Upper lobe of left lung (tissue), 4 donors: ENCODE measurements around the gene CCR4.

Source experiments
- POLR2A ChIP-seq, 4 donors: fragments of 450-650 bp; IDR thresholded peaks; one replicate each; pipeline ENCODE4 v1.5.1; 2016 to 2017; ENCODE audit warnings: antibody characterized with exemption in 4 of 4, mild to moderate bottlenecking in 2 of 4
- POLR2AphosphoS5 ChIP-seq, 2 donors: sonication (generic); formaldehyde crosslinking; IDR thresholded peaks; one replicate each; pipeline ENCODE4 v1.5.1; 2017; ENCODE audit warnings: antibody characterized with exemption in 2 of 2
- TF ChIP-seq, protein P1 (sequence below), 6 experiments: fragments of 450-650 bp in 4 of 6; fragments of 200-600 bp in 2 of 6; sonication (generic) in 2 of 6; IDR thresholded peaks; one replicate each; pipeline ENCODE4 v1.5.1; 2016 to 2019; ENCODE audit warnings: antibody characterized with exemption in 6 of 6

GRCh38 chr3:32922078-32922477 lies 29.4 kb upstream of the CCR4 start:
- TF ChIP-seq, protein P1, sequence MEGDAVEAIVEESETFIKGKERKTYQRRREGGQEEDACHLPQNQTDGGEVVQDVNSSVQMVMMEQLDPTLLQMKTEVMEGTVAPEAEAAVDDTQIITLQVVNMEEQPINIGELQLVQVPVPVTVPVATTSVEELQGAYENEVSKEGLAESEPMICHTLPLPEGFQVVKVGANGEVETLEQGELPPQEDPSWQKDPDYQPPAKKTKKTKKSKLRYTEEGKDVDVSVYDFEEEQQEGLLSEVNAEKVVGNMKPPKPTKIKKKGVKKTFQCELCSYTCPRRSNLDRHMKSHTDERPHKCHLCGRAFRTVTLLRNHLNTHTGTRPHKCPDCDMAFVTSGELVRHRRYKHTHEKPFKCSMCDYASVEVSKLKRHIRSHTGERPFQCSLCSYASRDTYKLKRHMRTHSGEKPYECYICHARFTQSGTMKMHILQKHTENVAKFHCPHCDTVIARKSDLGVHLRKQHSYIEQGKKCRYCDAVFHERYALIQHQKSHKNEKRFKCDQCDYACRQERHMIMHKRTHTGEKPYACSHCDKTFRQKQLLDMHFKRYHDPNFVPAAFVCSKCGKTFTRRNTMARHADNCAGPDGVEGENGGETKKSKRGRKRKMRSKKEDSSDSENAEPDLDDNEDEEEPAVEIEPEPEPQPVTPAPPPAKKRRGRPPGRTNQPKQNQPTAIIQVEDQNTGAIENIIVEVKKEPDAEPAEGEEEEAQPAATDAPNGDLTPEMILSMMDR (IDR thresholded peaks at IDR 0.05), result no peak
- no peak for TF ChIP-seq POLR2AphosphoS5 (IDR thresholded peaks at IDR 0.05)
- TF ChIP-seq POLR2A (IDR thresholded peaks at IDR 0.05), result no peak
